ENCODE data around the gene PTPRF. TPM values are rescaled to one million over a fixed set of nuclear protein-coding genes. Genes with fewer than 3 reads are reported as not detected.

PTPRF gene
- total RNA-seq, 1 experiment from 2014 or later, result 30.8 TPM

DNA sequence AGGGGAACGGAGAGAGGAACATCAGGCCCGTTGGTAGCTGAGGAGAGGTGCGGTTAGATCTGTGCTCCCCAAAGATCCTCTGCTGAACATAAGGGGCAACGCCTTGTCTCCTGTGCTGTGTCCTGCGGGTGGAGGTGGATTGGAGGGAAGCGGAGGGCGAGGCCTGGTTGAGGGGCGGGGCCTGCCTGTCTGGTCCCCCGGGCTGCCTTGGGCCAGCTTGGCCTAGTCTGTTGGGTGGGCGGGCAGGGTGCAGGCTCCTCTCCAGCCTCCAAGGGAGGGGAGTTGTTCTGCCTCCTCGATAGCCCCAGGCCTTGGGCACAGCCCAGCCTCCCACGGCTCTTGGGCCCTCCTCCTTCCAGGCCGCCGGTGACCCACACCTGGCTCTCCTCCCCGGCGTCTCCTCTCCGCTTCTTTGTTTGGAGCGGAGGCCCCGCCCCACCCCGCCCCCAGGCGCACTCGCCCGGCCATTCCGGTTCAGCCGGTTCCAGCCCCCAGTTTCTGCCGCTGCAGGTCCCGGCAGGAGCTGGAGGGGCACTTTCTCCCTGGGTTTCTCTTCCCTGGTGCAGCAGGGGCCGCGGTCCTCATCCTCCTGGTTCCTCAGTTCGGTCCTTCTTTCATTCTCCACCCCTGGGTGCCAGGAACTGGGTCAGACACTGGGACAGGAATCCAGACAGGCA is 19.4 kb downstream of the PTPRF start:
- no peak for DNase-seq (ENCODE audit: extremely low read depth, low read depth)

DNA sequence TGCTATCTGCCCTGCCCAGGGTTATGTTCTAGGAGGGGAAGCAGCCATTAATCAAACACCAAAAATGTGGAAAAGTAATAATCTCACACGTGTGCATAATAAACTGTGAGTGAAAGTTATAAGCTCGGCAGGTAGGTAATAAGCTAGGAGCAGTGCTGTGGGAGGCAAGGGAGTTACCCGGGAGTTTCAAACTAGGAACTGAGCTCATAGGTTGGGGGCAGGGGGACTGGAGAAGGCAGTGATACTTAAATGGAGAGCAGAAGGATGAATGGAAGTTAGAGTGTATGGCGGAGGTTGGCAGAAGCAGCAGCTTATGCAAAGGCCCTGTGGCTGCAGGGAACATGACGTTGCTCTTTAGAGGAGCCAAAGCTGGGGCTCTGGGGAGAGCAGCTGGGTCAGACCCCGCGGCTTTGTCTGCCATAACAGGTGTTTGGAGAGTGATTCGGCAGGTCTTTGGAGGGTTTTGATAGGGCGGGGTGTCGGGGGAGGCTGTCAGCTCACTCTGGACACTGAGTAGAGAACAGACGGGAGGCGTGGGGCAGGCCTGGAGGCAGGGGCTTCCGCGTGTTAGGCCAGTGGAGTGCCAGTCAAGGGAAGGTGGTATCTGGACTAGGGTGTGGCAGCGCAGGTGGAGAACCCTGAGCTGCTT is 20.0 kb downstream of the PTPRF start:
- no peak for DNase-seq (ENCODE audit: extremely low read depth, low read depth)

DNA sequence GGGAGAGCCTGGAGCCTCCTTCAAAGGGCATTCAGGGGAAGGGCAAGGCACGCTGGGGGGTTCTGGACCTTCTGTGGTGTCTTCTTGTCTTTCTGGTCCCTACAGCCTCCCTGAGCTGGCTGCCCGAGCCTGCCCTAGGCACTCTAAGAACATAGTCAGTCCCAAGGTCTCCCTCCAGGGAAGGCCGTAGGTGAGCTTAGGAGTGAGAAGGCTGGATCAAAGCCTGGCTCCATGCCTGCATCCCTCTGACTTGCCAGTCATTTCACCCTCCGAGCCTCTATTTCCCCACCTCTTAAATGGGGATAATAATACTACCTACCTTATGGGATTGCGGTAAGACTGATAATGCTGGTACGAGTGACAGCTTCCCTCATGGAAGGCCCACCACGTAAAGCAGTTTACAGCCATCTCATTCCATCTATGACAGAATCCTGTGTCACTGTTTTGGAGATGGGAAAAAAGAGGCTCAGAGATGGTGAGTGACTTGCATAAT is 20.8 kb downstream of the PTPRF start:
- DNase-seq (ENCODE audit: extremely low read depth, low read depth), result no peak

DNA sequence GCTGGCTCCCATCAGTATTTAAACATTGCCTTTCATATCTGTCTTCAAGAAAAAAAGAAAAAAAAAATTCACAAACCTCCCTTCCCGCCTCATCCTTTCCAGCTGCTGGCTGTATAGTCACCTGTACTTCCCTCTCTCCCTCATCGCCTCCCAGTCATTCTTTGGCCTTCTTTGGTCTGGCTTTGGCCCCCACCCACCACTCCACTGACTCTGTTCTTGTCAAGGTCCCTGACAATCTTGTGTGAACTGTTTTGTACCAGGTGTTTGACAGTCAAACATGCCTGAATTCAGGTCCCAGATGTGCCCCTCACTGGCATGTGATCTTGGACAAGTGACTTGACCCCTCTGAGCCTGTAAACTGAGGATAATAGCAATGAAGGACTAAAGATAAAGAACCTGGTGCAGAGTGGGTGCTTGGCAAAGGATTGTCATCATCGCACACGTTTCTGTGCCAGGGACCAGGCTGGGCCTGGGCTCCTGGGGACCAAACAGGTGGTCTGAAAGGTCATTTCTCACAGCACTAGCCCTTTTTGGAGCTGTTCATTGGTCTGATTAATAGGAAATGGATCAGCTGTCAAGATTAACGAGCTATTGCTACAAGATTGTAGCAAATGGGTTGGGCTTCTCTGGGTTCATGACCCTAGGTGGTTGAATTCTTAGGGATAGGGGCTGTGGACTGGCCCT is 21.5 kb downstream of the PTPRF start:
- DNase-seq (ENCODE audit: extremely low read depth, low read depth), result no peak

DNA sequence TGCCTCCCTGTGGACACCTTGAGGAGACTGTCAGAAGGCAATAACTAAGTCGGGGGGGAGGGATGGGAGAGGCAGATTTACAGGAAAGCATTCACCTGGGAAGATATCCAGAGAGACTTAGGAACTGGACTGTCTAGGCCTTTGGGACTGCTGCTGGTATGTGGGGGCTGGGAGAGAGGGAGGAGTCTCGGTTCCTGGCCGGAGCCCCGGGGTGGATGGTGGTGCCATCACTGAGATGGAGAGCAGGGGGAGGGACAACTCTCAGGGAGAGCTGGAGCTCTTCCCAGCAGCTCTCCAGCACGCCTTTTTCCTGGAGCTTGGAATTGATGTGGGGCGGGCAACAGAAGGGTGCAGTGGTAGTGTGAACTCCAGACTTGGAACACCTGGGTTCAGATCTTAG is 22.1 kb downstream of the PTPRF start:
- no peak for DNase-seq (ENCODE audit: extremely low read depth, low read depth)

DNA sequence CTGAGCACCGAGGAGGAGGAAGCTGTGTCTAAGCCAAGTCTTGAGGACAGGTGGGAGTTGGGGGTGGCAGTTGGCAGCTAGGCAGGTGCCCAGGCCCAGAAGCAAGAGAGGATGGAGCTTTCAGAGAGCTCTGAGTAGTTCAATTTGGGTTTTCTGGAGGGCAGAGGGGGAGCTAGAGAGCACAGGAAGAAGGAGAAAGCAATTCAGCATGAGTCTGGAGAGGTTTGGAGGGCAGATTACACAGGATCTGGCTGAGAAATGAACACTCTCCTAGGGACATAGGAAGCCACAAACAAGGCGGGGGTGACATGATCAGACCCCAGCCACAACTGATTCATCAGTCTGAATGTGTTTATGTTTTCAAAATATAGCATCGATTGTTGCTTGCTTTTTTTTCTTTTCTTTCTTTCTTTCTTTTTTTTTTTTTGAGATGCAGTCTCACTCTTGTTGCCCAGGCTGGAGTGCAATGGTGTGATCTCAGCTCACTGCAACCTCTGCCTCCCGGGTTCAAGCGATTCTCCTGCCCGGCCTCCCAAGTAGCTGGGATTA is 23.8 kb downstream of the PTPRF start:
- peak; percentile 17 for DNase-seq (ENCODE audit: extremely low read depth, low read depth)

DNA sequence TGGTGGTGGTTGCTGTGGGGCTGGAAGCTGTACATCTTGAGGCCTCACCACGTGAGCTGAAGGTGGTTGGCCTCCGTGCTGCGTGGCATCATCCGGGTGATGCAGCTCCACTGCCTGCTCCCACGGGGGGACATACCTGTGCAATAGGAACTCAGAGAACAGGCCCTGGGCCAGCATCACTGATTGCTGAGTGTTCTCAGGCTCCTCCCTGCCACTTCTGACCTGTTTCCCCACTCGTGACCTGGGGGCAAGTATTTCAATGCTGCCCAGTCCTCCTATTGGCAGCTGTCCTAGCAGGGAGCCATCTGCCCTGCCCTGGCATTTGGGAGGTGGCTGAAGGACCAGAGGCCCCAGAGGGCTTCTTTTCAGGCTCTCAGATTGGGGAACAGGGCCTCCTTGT is 26.1 kb downstream of the PTPRF start:
- DNase-seq (ENCODE audit: extremely low read depth, low read depth), result no peak

DNA sequence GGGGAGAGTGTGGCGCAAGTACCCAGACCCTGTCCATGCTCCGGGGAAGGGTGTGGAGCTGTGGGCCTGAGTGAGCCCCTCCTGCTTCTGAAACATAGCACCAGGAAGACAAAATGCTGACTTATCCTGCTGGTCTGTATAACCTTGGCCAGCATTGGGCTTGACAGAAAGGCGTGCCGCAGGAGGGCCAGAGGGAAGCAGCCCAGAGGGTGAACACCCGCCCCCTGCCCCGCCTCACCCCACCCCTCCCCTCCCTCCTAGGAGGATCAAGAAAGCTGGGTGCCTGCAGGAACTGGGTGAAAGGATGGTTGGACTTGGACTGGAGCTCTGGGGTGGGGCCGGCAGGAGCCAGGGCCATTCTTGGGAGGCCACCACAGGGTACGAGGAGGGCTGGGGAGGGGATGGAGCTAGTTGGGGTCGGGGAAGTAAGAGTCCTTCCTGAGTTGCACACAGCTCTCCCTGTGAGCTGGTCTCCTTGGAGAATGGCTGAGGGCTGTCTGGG is 27.1 kb downstream of the PTPRF start:
- no peak for DNase-seq (ENCODE audit: extremely low read depth, low read depth)

DNA sequence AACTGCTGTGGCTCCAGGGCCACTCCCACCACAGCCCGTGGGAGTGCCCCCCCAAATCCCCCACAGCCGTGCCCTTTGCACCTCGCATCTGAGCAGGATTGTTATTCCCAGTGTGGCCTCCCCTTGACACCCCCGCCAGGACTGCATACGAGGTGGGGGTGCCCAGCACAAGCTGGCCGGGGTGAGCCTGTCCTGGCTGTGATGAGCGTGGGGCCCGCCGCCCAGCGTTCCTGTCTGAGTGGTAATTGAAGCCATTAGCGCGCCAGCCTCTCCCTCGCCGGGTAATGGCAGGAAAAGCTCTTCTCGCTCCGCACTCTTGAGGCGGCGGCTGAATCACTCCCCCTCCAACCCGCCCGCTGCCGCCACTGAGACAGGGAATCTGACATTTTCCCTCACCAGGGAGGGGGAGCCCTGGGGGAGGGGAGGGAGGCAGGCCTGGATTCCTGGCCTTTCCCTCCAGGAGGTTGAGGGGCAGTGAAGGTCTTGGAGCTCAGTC is 27.7 kb downstream of the PTPRF start:
- DNase-seq (ENCODE audit: extremely low read depth, low read depth), result no peak

DNA sequence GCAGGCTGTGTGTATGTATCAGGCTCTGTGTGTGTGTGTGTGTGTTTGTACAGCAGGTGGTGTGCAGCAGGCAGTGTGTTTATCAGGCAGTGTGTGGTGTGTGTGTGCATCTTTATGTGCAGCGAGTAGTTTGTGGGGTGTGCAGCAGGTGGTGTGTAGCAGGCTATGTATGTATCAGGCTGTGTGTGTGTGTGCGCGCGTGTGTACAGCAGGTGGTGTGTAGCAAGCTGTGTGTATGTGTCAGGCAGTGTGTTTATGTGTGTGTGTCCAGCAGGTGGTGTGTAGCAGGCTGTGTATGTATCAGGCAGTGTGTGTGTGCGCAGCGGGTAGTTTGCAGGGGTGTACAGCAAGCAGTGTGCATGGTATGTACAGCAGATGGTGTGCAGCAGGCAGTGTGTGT is 29.0 kb downstream of the PTPRF start:
- no peak for DNase-seq (ENCODE audit: extremely low read depth, low read depth)

DNA sequence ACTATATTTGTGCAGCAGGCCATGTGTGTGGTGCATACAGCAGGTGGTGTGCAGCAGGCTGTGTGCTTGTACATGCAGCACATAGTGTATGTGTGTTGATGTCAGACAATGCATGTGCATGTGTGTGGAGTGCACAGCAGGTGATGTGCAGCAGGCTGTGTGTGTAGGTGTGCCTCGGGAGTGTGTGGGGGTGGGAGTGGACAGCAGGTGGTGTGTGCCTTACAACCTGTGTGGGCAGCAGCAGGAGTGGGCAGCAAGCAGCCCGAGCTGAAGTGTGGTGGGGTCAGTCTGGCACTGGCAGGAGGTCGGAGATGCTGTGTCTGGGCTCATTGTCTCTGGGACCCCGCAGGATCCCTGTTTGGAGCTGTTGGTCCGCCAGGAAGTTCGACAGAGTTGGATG is 29.6 kb downstream of the PTPRF start:
- no peak for DNase-seq (ENCODE audit: extremely low read depth, low read depth)

DNA sequence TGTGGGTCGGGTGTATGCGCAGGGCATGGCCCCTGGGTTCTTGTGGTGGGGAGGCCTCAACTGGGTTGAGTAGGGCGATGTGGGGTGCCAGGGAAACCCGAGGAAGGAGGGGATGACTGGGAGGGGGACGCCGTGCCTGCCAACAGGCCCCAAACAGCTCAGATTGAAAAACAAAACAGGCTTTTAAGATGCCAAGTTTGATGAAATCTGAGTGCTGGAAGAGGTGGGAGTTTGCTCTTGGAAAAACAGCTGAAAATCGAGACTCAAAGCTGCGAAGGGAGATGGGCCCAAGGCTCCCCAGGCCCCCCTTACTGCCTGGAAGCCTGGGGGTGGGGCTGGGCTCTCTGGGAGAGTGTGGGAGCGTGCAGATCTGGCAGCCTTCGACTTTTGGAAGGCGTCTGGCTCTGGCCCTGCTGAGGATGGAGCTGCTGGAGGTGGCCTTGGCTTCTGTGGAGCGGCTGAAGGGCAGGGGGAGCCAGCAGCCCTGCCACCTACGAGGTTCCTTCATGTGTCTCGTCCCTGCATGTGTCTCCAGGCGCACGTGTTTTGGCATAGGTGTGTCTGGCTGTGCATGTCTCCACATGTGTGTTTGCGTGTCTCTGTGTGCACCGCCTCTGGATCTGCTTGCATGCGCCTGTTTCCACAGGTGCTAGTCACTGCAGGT is 33.3 kb downstream of the PTPRF start:
- DNase-seq (ENCODE audit: extremely low read depth, low read depth), result no peak

DNA sequence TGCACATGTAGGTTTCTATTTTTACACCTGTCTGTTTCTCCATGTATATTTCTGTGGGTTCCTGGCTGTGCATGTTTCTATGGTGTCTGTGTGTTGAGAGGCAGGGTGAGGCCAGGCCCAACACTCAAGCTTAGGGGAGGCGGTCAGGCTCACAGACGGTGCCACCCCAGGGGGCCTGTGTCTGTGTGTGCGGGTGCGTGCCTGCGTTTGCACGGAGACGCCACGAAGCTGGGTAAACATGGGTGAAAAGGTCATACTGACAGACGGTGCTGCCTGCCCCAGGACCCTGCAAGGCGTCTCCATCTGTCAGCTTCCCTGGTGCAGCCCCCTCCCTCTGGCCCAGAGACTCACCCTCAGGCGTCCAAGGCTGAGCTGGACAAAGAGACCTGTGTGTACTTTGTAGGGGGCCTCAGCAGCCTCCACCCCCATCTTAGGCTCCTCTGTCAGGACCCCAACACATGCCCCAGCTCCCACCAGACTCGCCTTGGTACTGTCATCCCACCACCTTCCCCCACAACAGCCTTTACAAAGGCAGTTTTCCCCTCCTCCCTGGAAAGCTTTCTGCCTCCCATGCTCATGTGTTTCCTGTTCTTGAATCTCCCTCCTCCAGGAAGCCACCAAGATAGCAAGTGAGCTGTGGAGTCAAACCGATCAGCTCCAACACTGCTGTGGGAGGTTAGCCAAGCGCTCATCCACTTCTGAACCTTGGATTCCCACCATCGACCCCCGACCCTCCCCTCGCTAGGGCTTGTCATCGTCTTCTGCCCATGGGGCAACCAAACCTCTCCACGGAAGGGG is 34.1 kb downstream of the PTPRF start:
- no peak for DNase-seq (ENCODE audit: extremely low read depth, low read depth)

DNA sequence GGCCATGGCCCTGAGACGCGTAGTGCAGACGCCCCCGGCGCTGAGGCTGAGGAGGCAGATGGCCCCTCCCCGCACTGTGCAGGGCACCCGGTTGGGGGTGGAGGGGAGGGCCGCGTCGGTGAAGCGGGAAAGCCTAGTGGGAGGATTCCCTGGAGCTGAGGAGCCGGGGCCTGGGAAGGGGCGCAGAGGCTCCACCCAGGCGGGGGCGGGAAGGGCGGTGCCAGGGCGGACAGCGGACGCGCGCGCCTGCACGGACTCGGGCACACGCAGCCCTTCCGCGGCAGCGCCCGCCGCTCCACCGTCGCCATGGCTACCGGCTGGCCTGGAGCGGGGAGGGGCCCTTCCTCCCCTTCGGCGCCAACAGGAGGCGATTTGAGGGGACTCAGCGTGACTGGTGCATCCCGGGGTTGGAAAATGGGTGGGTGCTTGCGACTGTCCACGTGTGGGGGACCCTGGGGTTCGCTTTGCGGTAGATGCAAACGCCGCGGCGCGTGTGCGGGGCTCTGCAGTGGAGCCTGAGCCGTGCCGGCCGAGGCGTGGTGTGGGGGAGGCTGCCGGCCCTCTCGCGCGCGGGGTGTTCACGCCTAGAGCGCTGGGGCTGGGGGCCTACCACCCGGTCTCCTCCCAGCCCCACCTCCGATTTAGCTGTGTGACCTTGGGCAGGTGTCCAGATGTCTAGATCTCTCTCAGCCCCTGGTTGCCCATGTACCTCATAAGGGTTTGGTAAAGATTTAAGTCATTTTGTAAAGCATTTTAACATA is 35.1 kb downstream of the PTPRF start:
- no peak for DNase-seq (ENCODE audit: extremely low read depth, low read depth)

DNA sequence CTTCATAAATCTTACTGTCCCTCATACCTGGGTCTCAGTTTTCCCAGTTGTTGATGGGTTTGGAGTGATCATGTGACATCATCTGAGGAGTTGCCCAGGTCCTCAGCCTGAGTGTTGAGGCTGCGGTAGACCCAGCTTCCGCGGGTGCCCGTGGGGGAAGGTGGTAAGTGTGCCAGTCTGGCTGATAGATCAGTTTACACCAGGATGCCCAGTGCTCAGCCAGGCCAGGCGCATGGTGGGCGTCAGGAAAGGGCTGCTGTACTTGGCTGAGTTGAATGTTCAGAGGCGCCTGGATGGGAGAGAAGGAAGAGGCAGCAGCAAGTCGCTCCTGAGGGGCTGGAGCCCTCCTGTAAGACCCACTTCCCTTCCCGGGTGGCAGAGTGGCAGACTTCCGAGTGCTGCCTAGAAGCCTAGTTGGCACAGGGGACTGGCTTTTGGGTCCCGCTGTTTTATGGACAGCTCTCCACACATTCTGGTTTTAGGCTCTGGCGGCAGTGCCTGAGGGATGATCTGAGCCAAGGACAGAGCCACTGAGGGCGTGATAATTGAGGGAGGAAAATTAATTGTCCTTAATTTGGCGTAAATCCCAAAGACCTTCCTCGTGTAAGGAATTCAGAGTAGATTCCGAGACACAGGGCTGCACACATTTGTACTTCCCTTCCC is 35.8 kb downstream of the PTPRF start:
- DNase-seq (ENCODE audit: extremely low read depth, low read depth), result no peak

DNA sequence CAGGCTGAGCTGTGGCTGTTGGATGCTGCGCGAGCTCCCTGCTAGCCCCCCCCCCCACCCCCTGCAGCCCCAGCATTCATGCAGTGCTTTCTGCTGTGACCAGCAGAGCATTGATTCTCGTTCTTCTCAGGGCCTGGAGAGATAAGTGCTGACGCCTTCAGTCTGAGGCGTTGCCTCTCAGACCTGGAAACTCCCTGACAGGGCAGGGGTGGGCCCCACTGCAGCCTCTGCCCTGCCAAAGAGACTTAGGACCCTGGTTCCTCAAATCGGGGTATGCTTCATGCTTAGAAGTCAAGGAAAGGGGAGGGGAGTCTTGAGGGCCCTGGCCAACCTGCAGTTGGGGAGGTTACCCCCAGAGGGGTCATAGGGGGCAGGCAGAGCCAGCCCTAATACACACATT is 38.5 kb downstream of the PTPRF start:
- DNase-seq (ENCODE audit: extremely low read depth, low read depth), result no peak

DNA sequence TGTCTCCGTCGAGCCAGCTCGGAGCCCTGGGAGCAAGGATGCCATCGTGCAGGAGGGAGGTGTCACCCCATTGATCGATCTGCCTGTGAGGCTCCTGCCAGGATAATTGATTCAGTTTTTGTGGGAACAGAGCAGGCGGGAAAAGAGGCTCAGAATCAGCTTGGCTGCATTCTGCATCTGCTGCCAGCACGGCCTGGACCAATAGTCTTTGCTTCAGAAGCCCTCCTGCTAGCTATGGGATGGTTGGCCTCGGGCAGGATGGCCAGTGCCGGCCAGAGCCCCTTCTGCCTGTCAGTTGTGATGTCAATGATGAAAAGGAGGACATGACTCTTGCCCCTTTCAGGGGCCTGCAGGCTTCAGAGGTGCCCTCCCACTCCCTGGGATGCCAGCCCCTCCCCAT is 39.6 kb downstream of the PTPRF start:
- no peak for DNase-seq (ENCODE audit: extremely low read depth, low read depth)

DNA sequence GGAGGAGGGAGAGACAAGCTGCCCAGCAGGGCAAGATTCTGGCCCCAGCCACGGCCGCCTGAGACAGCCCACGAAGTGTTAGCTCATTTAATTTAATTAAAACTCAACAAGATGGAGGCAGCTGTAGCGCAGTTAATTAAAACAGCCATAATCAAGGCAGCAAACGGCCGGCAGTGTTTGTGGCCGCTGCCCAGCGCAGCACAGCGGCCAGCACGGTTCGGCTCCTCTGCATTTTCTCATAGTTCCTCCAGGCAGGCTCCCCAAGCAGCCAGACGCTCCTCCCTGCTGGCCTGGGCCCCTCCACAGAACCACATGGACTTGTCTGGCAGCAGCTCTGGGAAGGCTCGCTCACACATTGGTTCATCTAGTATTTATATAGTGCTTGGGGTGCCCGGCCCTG is 40.0 kb downstream of the PTPRF start:
- DNase-seq (ENCODE audit: extremely low read depth, low read depth), result no peak

DNA sequence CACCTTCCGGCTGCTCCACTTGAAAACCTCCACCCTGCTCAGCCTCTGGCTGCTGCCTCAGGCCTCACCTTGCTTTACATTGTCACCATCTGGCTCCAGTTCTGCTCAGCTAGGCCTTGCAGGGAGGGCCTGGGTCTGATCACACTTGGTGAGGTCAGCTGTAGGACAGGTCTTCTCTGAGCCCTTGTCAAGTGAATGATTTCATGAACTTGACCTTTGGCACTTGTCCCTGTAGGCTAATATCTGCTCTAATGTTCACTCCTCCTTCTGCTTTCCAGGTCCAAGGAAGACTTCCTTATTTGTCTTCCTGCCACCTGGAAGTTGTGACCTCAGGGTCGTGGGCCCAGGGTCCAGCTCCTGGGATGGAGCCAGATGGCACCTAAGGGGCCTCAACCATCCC is 41.4 kb downstream of the PTPRF start:
- DNase-seq (ENCODE audit: extremely low read depth, low read depth), result no peak

All from NCI-H460 (cell line).